Astrocyte (in vitro differentiated cells and primary cell): Measurements from ENCODE around the gene ACADL. TPM values are rescaled to one million over a fixed set of nuclear protein-coding genes. Genes with fewer than 3 reads are reported as not detected.

ENCODE experiments used
- DNase-seq: peaks from one replicate; pipeline ENCODE4 v3.0.0-alpha.2; 2010; ENCODE audit warnings: low read depth
- FAIRE-seq: peaks from 2 replicates; lab custom pipeline; 2011; peaks lifted over from hg19 to GRCh38; lab: Jason Lieb, UNC
- H2AFZ ChIP-seq: 2 replicates; pipeline ENCODE4 v1.6.0; 2012; ENCODE audit warnings: low read depth, low read length, inconsistent platforms
- H3K27ac ChIP-seq: 2 replicates; pipeline ENCODE4 v1.5.1; 2011; ENCODE audit warnings: low read depth, low read length, inconsistent platforms
- H3K27me3 ChIP-seq: 2 replicates; pipeline ENCODE4 v1.6.0; 2011; ENCODE audit warnings: low read length, inconsistent platforms; ENCODE audit not compliant: insufficient read depth
- H3K36me3 ChIP-seq: 2 replicates; pipeline ENCODE4 v1.5.1; 2011; ENCODE audit warnings: low read length, inconsistent platforms; ENCODE audit not compliant: insufficient read depth
- H3K4me1 ChIP-seq: 2 replicates; pipeline ENCODE4 v1.5.1; 2011; ENCODE audit warnings: low read length, inconsistent platforms; ENCODE audit not compliant: insufficient read depth
- H3K4me2 ChIP-seq: 2 replicates; pipeline ENCODE4 v1.6.0; 2012; ENCODE audit warnings: low read length, inconsistent platforms
- H3K4me3 ChIP-seq: 2 replicates; pipeline ENCODE4 v1.5.1; 2011; ENCODE audit warnings: low read depth, mild to moderate bottlenecking, low read length, inconsistent platforms; ENCODE audit not compliant: insufficient read depth
- H3K79me2 ChIP-seq: 2 replicates; pipeline ENCODE4 v1.6.0; 2012; ENCODE audit warnings: mild to moderate bottlenecking, low read length, inconsistent platforms; ENCODE audit not compliant: insufficient read depth
- H3K9ac ChIP-seq: 2 replicates; pipeline ENCODE4 v1.6.0; 2012; ENCODE audit warnings: mild to moderate bottlenecking, low read length, inconsistent platforms
- H3K9me3 ChIP-seq: 2 replicates; pipeline ENCODE4 v1.5.1; 2012; ENCODE audit warnings: low read depth, mild to moderate bottlenecking, low read length, inconsistent platforms; ENCODE audit not compliant: insufficient read depth
- H4K20me1 ChIP-seq: 2 replicates; pipeline ENCODE4 v1.6.0; 2012; ENCODE audit warnings: low read length, inconsistent platforms; ENCODE audit not compliant: insufficient read depth
- H3K27ac Mint-ChIP-seq: one replicate; pipeline ENCODE4 v1.8.0; 2021; ENCODE audit warnings: mild to moderate bottlenecking, mixed read lengths; ENCODE audit not compliant: unreplicated experiment
- H3K27me3 Mint-ChIP-seq: one replicate; pipeline ENCODE4 v1.8.0; 2021; ENCODE audit warnings: low read depth, mixed read lengths; ENCODE audit not compliant: unreplicated experiment
- H3K36me3 Mint-ChIP-seq: one replicate; pipeline ENCODE4 v1.8.0; 2021; ENCODE audit warnings: low read depth, mixed read lengths; ENCODE audit not compliant: unreplicated experiment
- H3K4me1 Mint-ChIP-seq: one replicate; pipeline ENCODE4 v1.8.0; 2021; ENCODE audit warnings: low read depth, mixed read lengths; ENCODE audit not compliant: unreplicated experiment
- H3K4me3 Mint-ChIP-seq: one replicate; pipeline ENCODE4 v1.8.0; 2021; ENCODE audit warnings: mild to moderate bottlenecking, moderate library complexity, mixed read lengths; ENCODE audit not compliant: unreplicated experiment
- H3K9me3 Mint-ChIP-seq: one replicate; pipeline ENCODE4 v1.8.0; 2021; ENCODE audit warnings: mild to moderate bottlenecking, mixed read lengths; ENCODE audit not compliant: unreplicated experiment
- CTCF ChIP-seq: IDR thresholded peaks from 2 replicates; pipeline ENCODE4 v1.5.1; 2011; ENCODE audit warnings: low read depth, mild to moderate bottlenecking, inconsistent platforms, low read length, moderate library complexity; ENCODE audit not compliant: insufficient read depth
- EZH2 ChIP-seq: IDR thresholded peaks from 2 replicates; pipeline ENCODE4 v1.6.1; 2012; ENCODE audit warnings: mild to moderate bottlenecking, low read length, inconsistent platforms; ENCODE audit not compliant: insufficient read depth
- total RNA-seq: library from RNA; stranded (reverse); gene quantifications from 2 replicates; pipeline ENCODE4 v1.2.1, GENCODE V29; 2021

Gene ACADL
- total RNA-seq, 1 donor from 2014 or later: 1.9 TPM

GRCh38 chr2:210198326-210198725, 26.9 kb downstream of the ACADL start:
- Histone ChIP-seq H3K9me3 (no peaks in the 10 kb centered on the region), H3K27ac (no peak overlapping the region), H3K4me3 (no peak overlapping the region), H3K27me3 (no peaks in the 10 kb centered on the region), H3K4me2 (peak overlapping the region; percentile 46), H3K4me1 (peaks cover 9% of the 10 kb centered on the region), H2AFZ (no peak overlapping the region), H4K20me1 (no peaks in the 10 kb centered on the region), H3K36me3 (no peaks in the 10 kb centered on the region), H3K9ac (no peak overlapping the region), H3K79me2 (no peaks in the 10 kb centered on the region)
- peaks cover 5% of the 10 kb centered on the region for H3K4me1 Mint-ChIP-seq
- H3K9me3 Mint-ChIP-seq: no peaks in the 10 kb centered on the region
- DNase-seq (peak; percentile 53), FAIRE-seq (no peak)
- H3K36me3 Mint-ChIP-seq: no peaks in the 10 kb centered on the region
- H3K27me3 Mint-ChIP-seq: peaks cover 2% of the 10 kb centered on the region
- no peak overlapping the region for H3K4me3 Mint-ChIP-seq
- no peak overlapping the region for H3K27ac Mint-ChIP-seq
- TF ChIP-seq EZH2 (no peak), CTCF (no peak)

GRCh38 chr2:210197720-210198119, 27.5 kb downstream of the ACADL start:
- H3K4me1 Mint-ChIP-seq: peaks cover 5% of the 10 kb centered on the region
- DNase-seq (no peak), FAIRE-seq (no peak)
- Histone ChIP-seq H3K27me3 (no peaks in the 10 kb centered on the region), H3K9me3 (no peaks in the 10 kb centered on the region), H3K79me2 (no peaks in the 10 kb centered on the region), H3K4me1 (peaks cover 9% of the 10 kb centered on the region), H4K20me1 (no peaks in the 10 kb centered on the region), H3K36me3 (no peaks in the 10 kb centered on the region), H3K4me2 (no peak overlapping the region), H2AFZ (no peak overlapping the region), H3K27ac (no peak overlapping the region), H3K4me3 (no peak overlapping the region), H3K9ac (no peak overlapping the region)
- TF ChIP-seq EZH2 (no peak), CTCF (no peak)
- H3K27me3 Mint-ChIP-seq: no peaks in the 10 kb centered on the region
- no peaks in the 10 kb centered on the region for H3K9me3 Mint-ChIP-seq
- no peak overlapping the region for H3K4me3 Mint-ChIP-seq
- H3K27ac Mint-ChIP-seq: no peak overlapping the region
- no peaks in the 10 kb centered on the region for H3K36me3 Mint-ChIP-seq

GRCh38 chr2:210195101-210195852, 30.0 kb downstream of the ACADL start:
- TF ChIP-seq CTCF: peak; percentile 56
- no peak for TF ChIP-seq EZH2
- no peaks in the 10 kb centered on the region for H3K79me2 ChIP-seq
- DNase-seq: peak; percentile 22
- Mint-ChIP-seq H3K4me1 (peaks cover 5% of the 10 kb centered on the region), H3K9me3 (no peaks in the 10 kb centered on the region), H3K4me3 (no peak overlapping the region), H3K27me3 (no peaks in the 10 kb centered on the region), H3K36me3 (no peaks in the 10 kb centered on the region), H3K27ac (no peak overlapping the region)
- H3K9me3 ChIP-seq: no peaks in the 10 kb centered on the region
- H3K36me3 ChIP-seq: no peaks in the 10 kb centered on the region
- H3K27ac ChIP-seq: no peak overlapping the region
- H3K9ac ChIP-seq: peak overlapping the region; percentile 55
- peak overlapping the region; percentile 19 for H3K4me3 ChIP-seq
- no peaks in the 10 kb centered on the region for H4K20me1 ChIP-seq
- peak overlapping the region; percentile 83 for H3K4me2 ChIP-seq
- H3K27me3 ChIP-seq: no peaks in the 10 kb centered on the region
- peak; percentile 79 for FAIRE-seq
- H3K4me1 ChIP-seq: peaks cover 9% of the 10 kb centered on the region
- H2AFZ ChIP-seq: peak overlapping the region; percentile 0
